ENCODE measurements around the gene TMEM178B. TPM values are rescaled to one million over a fixed set of nuclear protein-coding genes. Genes with fewer than 3 reads are reported as not detected.

The TMEM178B gene
- total and polyA plus RNA-seq, 9 of the 15 experiments (the other 6 are each of a cell fraction or from before 2014, with no cell fraction given) = under 0.01 to 0.03 (median 0.01) TPM; not detected in 5

GRCh38 chr7:141378405-141378804 lies 304.5 kb downstream of the TMEM178B start (continued):
- TF ChIP-seq, protein P1, sequence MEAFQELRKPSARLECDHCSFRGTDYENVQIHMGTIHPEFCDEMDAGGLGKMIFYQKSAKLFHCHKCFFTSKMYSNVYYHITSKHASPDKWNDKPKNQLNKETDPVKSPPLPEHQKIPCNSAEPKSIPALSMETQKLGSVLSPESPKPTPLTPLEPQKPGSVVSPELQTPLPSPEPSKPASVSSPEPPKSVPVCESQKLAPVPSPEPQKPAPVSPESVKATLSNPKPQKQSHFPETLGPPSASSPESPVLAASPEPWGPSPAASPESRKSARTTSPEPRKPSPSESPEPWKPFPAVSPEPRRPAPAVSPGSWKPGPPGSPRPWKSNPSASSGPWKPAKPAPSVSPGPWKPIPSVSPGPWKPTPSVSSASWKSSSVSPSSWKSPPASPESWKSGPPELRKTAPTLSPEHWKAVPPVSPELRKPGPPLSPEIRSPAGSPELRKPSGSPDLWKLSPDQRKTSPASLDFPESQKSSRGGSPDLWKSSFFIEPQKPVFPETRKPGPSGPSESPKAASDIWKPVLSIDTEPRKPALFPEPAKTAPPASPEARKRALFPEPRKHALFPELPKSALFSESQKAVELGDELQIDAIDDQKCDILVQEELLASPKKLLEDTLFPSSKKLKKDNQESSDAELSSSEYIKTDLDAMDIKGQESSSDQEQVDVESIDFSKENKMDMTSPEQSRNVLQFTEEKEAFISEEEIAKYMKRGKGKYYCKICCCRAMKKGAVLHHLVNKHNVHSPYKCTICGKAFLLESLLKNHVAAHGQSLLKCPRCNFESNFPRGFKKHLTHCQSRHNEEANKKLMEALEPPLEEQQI (IDR thresholded peaks at IDR 0.05) = no peak

GRCh38 chr7:141381794-141382427 lies 308.0 kb downstream of the TMEM178B start:
- Histone ChIP-seq H3K4me2 (ENCODE audit: insufficient read depth, low read length) (no peak overlapping the region), H2AFZ (ENCODE audit: low read depth, low read length) (no peak overlapping the region), H4K20me1 (replicated peaks; ENCODE audit: control insufficient read depth, insufficient read depth, low read length) (no peaks in the 10 kb centered on the region), H3K79me2 (ENCODE audit: control insufficient read depth, insufficient read depth, low read length) (no peaks in the 10 kb centered on the region), H3K4me1 (replicated peaks in 1 of 2; ENCODE audit: control insufficient read depth in 2 of 2, insufficient read depth in 2 of 2, low read length in 2 of 2) (no peaks in the 10 kb centered on the region), H3K9ac (ENCODE audit: insufficient read depth in 1 of 2, low read depth in 2 of 2, low read length in 2 of 2) (no peak overlapping the region), H3K27ac (ENCODE audit: extremely low read depth, low read depth, low read length) (no peak overlapping the region), H3K36me3 (ENCODE audit: control insufficient read depth, insufficient read depth, low read length) (no peaks in the 10 kb centered on the region), H3K9me3 (replicated peaks; ENCODE audit: control insufficient read depth, insufficient read depth, low read depth, low read length) (no peaks in the 10 kb centered on the region), H3K9me1 (ENCODE audit: control insufficient read depth, insufficient read depth, low read length) (no peaks in the 10 kb centered on the region), H3K4me3 (no peak overlapping the region), H3K27me3 (ENCODE audit: control insufficient read depth in 2 of 2, insufficient read depth in 2 of 2, low read length in 2 of 2) (peaks cover 2 to 8% of the 10 kb centered on the region in 2 experiments; a peak in 3 of 5 replicates)
- 0% methylated on average over 3 of the region's 3 CpGs for WGBS (ENCODE audit: insufficient coverage, low coverage, missing lambda C conversion rate)
- CTCF ChIA-PET (ENCODE audit: low intra/inter-chr PET ratio) = no interaction called here
- intact Hi-C loops (cut with micrococcal nuclease) = no loop called here
- no peak for ATAC-seq
- no peak for DNase-seq (ENCODE audit: extremely low read depth in 1 of 4, low spot score in 3 of 4)
- no peak for FAIRE-seq
- TF ChIP-seq MAFK (IDR thresholded peaks at IDR 0.05; ENCODE audit: low read length) = no peak
- TF ChIP-seq ILK (tag; IDR thresholded peaks at IDR 0.05; ENCODE audit: borderline replicate concordance, low read depth) = no peak
- TF ChIP-seq RUNX1 (IDR thresholded peaks at IDR 0.05; ENCODE audit: low read depth) = no peak
- TF ChIP-seq ZNF174 (CRISPR knock-in tag; IDR thresholded peaks at IDR 0.05) = no peak
- TF ChIP-seq KDM1A (IDR thresholded peaks at IDR 0.05) = no peak
- in situ Hi-C loops (cut with MboI) = no loop called here
- POLR2A ChIA-PET = no interaction called here
- no TSS peak for BruUV-seq (replicated peaks)
